Left ventricle myocardium inferior (tissue), 1 donor: ENCODE results near the gene MSI2. TPM values are rescaled to one million over a fixed set of nuclear protein-coding genes. Genes with fewer than 3 reads are reported as not detected.

Experiments used
- DNase-seq: peaks from one replicate; pipeline ENCODE4 v3.0.0-alpha.2; 2020
- H3K27ac ChIP-seq: fragments of 200-600 bp; replicated peaks from 2 replicates; pipeline ENCODE4 v1.8.0; 2021
- H3K27me3 ChIP-seq: fragments of 200-600 bp; 2 replicates; pipeline ENCODE4 v1.8.0; 2021; ENCODE audit warnings: low read depth
- H3K36me3 ChIP-seq: fragments of 200-600 bp; 2 replicates; pipeline ENCODE4 v1.8.0; 2021
- H3K4me1 ChIP-seq: fragments of 200-600 bp; 2 replicates; pipeline ENCODE4 v1.8.0; 2021
- H3K4me3 ChIP-seq: fragments of 200-600 bp; 2 replicates; pipeline ENCODE4 v1.8.0; 2021; ENCODE audit warnings: mild to moderate bottlenecking, moderate library complexity
- H3K9me3 ChIP-seq: fragments of 200-600 bp; replicated peaks from 2 replicates; pipeline ENCODE4 v1.8.0; 2021
- CTCF ChIP-seq: fragments of 200-600 bp; IDR thresholded peaks from 2 replicates; pipeline ENCODE4 v1.8.0; 2021; ENCODE audit warnings: antibody characterized with exemption, mild to moderate bottlenecking, borderline replicate concordance
- intact Hi-C: fragments of 100-400 bp; cut with micrococcal nuclease; formaldehyde crosslinking; loops from one replicate; pipeline ENCODE4 v1.11.0; 2022
- total RNA-seq: library from RNA; stranded (reverse); fragmentation: NEBNext Ultra II Directional; extraction: Animal tissue kit (Norgen Biotek cat#: 25700); gene quantifications from one replicate; pipeline ENCODE4 v1.2.1, GENCODE V29; 2021
- donor health status: DM: no; HTN: yes; CAD: no; lungs with severe emphysema.

The MSI2 gene
- total RNA-seq, 1 donor from 2014 or later, result 118 TPM

DNA sequence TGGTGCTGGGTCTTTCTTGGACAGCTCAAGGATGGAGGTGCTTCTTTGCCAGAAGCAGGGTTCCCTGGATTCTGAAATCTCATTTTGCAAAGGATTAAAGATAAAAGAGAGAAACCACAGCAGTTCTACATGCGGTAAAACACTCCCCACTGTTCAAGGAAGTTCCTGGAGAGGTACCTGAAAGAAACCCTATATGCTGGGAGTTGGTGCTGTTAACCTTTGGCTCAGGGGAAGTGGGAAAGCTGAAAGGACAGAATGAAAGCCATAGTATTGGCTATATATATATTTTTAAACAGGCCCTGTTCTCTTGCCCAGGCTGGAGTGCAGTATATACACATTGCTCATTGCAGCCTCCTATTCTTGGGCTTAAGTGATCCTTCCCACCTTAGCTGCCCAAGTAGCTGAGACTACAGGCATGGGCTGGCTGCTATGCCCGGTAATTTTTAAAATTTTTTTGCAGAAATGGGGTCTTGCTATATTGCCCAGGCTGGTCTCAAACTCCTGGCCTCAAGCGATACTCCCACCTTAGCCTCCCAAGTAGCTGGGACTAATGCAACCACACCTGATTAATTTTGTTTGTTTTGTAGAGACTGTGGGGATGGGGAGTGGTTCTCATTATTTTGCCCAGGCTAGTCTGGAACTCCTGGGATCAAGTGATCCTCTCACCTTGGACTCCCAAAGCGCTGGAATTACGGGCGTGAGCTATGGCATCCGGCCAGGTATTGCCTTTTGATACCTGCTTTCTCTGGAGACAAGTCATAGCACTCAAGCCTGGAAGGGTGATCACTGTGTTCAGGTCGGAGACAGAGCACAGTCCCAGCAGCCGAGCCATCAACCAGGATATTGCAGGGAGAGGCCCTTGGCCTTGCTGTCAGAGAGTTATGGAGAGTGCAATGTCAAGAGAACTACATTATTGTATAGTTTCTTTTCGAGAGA lies 55.2 kb downstream of the MSI2 start:
- intact Hi-C loops, result no loop called here
- Histone ChIP-seq H3K27me3 (no peaks in the 10 kb centered on the region), H3K4me1 (peaks cover 42% of the 10 kb centered on the region), H3K27ac (no peak overlapping the region), H3K36me3 (no peaks in the 10 kb centered on the region), H3K4me3 (no peak overlapping the region), H3K9me3 (no peaks in the 10 kb centered on the region)
- TF ChIP-seq CTCF, result no peak
- no peak for DNase-seq

DNA sequence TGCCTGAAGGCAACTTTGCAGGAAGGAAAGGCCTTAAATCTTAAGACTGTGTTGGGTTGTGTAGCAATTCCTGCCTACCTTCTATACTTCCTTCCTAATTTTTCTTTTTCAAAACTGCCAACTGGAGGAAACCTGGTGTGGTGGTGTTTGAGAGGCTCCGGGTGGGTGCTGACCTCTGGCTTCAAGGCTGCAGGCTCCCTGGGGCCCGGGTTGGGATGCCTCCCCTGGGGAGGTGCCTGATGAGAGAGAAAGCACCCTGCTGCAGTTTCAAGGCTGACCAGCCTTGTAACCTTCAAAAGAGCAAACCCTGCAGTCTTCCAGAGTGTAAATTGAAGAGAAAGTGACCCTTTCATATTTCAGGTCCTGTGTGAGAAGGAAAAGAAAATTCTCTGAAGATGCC lies 55.9 kb downstream of the MSI2 start:
- no peak for TF ChIP-seq CTCF
- Histone ChIP-seq H3K9me3 (no peaks in the 10 kb centered on the region), H3K27me3 (no peaks in the 10 kb centered on the region), H3K36me3 (no peaks in the 10 kb centered on the region), H3K4me3 (no peak overlapping the region), H3K4me1 (peaks cover 42% of the 10 kb centered on the region), H3K27ac (no peak overlapping the region)
- intact Hi-C loops, result no loop called here
- DNase-seq, result no peak

- intact Hi-C loops, result no loop called here
- Histone ChIP-seq H3K27ac (no peak overlapping the region), H3K4me3 (no peak overlapping the region), H3K9me3 (no peaks in the 10 kb centered on the region), H3K36me3 (no peaks in the 10 kb centered on the region), H3K27me3 (no peaks in the 10 kb centered on the region), H3K4me1 (peaks cover 36% of the 10 kb centered on the region)
- TF ChIP-seq CTCF, result no peak
- DNase-seq, result no peak
Observed at GRCh38 chr17:57313097-57313835, 56.9 kb downstream of the MSI2 start.

- no peak overlapping the region for H3K27ac ChIP-seq
- no peak for TF ChIP-seq CTCF
- intact Hi-C loops, result no loop called here
- H3K9me3 ChIP-seq, result no peaks in the 10 kb centered on the region
- H3K36me3 ChIP-seq, result no peaks in the 10 kb centered on the region
- no peak overlapping the region for H3K4me3 ChIP-seq
- peaks cover 25% of the 10 kb centered on the region for H3K4me1 ChIP-seq
- no peak for DNase-seq
- no peaks in the 10 kb centered on the region for H3K27me3 ChIP-seq
Observed at GRCh38 chr17:57315061-57316015, 59.0 kb downstream of the MSI2 start.

GRCh38 chr17:57316361-57316760 lies 60.0 kb downstream of the MSI2 start:
- DNase-seq, result no peak
- Histone ChIP-seq H3K9me3 (no peaks in the 10 kb centered on the region), H3K27ac (no peak overlapping the region), H3K27me3 (no peaks in the 10 kb centered on the region), H3K4me1 (peaks cover 27% of the 10 kb centered on the region), H3K36me3 (no peaks in the 10 kb centered on the region), H3K4me3 (no peak overlapping the region)
- no peak for TF ChIP-seq CTCF
- intact Hi-C loops, result no loop called here
